ENCODE results near the gene SAP25.
"Not testable (repeated sequence)": the region's sequence is repeated elsewhere in the genome, so short reads cannot be mapped to it uniquely, and the experiment has no call there.

Gene SAP25

DNA sequence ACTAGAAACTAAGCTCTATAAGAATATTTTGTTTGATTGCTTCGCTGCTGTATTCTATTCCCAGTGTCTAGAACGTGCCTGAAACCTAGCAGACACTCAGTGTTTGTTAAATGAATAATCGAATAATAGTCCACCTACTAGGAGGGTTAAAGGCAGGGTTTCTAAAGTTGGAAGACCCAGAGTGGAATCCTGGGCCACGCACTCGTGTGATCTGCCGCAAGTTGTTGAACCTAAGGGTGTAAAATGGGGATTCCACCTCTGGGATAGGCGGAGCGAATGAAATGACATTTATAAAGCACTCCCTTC, 35.4 kb downstream of the SAP25 start:
- H3K27ac ChIP-seq (ENCODE audit: low read length): no peak overlapping the region
- H3K27me3 ChIP-seq (ENCODE audit: insufficient read depth, low read length): peaks cover 19% of the 10 kb centered on the region
- H3K9me3 ChIP-seq (ENCODE audit: insufficient read depth, low read depth, low read length): no peaks in the 10 kb centered on the region
- H3K9ac ChIP-seq (ENCODE audit: low read depth, low read length): no peak overlapping the region; the same call in 1 of the 2 replicates
- peaks cover 22% of the 10 kb centered on the region for H3K4me1 ChIP-seq (ENCODE audit: insufficient read depth, low read length)
- H3K36me3 ChIP-seq (ENCODE audit: insufficient read depth, low read depth, low read length): no peaks in the 10 kb centered on the region
- peak overlapping the region; percentile 68 for H3K4me3 ChIP-seq (ENCODE audit: low read length)

DNA sequence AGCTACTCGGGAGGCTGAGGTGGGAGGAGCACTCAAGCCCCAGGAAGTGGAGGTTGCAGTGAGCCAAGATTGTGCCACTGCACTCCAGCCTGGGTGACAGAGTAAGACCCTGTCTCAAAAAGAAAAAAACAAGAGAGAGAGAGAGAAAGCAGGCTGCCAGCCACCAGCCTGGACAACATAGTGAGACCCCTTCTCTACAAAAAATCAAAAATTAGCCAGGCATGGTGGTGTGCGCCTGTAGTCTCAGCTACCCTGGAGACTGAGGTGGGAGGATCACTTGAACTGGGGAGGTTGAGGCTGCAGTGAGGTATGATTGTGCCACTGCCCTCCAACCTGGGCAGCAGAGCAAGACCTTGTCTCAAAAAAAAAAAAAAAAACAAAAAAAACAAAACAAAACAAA, 37.0 kb downstream of the SAP25 start:
- peaks cover 19% of the 10 kb centered on the region for H3K27me3 ChIP-seq (ENCODE audit: insufficient read depth, low read length)
- H3K27ac ChIP-seq (ENCODE audit: low read length); H3K9me3 ChIP-seq (ENCODE audit: insufficient read depth, low read depth, low read length); H3K9ac ChIP-seq (ENCODE audit: low read depth, low read length); H3K36me3 ChIP-seq (ENCODE audit: insufficient read depth, low read depth, low read length); H3K4me3 ChIP-seq (ENCODE audit: low read length): not testable (repeated sequence)
- peaks cover 14% of the 10 kb centered on the region for H3K4me1 ChIP-seq (ENCODE audit: insufficient read depth, low read length)

GRCh38 chr7:100535982-100536381, 37.7 kb downstream of the SAP25 start:
- not testable (repeated sequence) for H3K4me3 ChIP-seq (ENCODE audit: low read length); H3K27ac ChIP-seq (ENCODE audit: low read length); H3K4me1 ChIP-seq (ENCODE audit: insufficient read depth, low read length); H3K9me3 ChIP-seq (ENCODE audit: insufficient read depth, low read depth, low read length); H3K36me3 ChIP-seq (ENCODE audit: insufficient read depth, low read depth, low read length); H3K9ac ChIP-seq (ENCODE audit: low read depth, low read length)
- peaks cover 14% of the 10 kb centered on the region for H3K27me3 ChIP-seq (ENCODE audit: insufficient read depth, low read length)

GRCh38 chr7:100532165-100533022, 41.3 kb downstream of the SAP25 start:
- Histone ChIP-seq H3K4me1 (ENCODE audit: insufficient read depth, low read length) (no peaks in the 10 kb centered on the region), H3K27ac (ENCODE audit: low read length) (no peak overlapping the region), H3K27me3 (ENCODE audit: insufficient read depth, low read length) (no peaks in the 10 kb centered on the region), H3K9me3 (ENCODE audit: insufficient read depth, low read depth, low read length) (no peaks in the 10 kb centered on the region), H3K4me3 (ENCODE audit: low read length) (no peak overlapping the region), H3K36me3 (ENCODE audit: insufficient read depth, low read depth, low read length) (no peaks in the 10 kb centered on the region), H3K9ac (ENCODE audit: low read depth, low read length) (no peak overlapping the region)

GRCh38 chr7:100528108-100528866, 45.4 kb downstream of the SAP25 start:
- H3K4me1 ChIP-seq (ENCODE audit: insufficient read depth, low read length); H3K9ac ChIP-seq (ENCODE audit: low read depth, low read length); H3K9me3 ChIP-seq (ENCODE audit: insufficient read depth, low read depth, low read length); H3K27ac ChIP-seq (ENCODE audit: low read length); H3K4me3 ChIP-seq (ENCODE audit: low read length); H3K36me3 ChIP-seq (ENCODE audit: insufficient read depth, low read depth, low read length); H3K27me3 ChIP-seq (ENCODE audit: insufficient read depth, low read length): not testable (repeated sequence)

GRCh38 chr7:100523192-100523591, 50.5 kb downstream of the SAP25 start:
- not testable (repeated sequence) for H3K4me3 ChIP-seq (ENCODE audit: low read length); H3K9ac ChIP-seq (ENCODE audit: low read depth, low read length); H3K9me3 ChIP-seq (ENCODE audit: insufficient read depth, low read depth, low read length); H3K27ac ChIP-seq (ENCODE audit: low read length); H3K27me3 ChIP-seq (ENCODE audit: insufficient read depth, low read length); H3K36me3 ChIP-seq (ENCODE audit: insufficient read depth, low read depth, low read length); H3K4me1 ChIP-seq (ENCODE audit: insufficient read depth, low read length)
